ENCODE data around the gene SEC63.
"Not testable (repeated sequence)": the region's sequence is repeated elsewhere in the genome, so short reads cannot be mapped to it uniquely, and the experiment has no call there.

The SEC63 gene

DNA sequence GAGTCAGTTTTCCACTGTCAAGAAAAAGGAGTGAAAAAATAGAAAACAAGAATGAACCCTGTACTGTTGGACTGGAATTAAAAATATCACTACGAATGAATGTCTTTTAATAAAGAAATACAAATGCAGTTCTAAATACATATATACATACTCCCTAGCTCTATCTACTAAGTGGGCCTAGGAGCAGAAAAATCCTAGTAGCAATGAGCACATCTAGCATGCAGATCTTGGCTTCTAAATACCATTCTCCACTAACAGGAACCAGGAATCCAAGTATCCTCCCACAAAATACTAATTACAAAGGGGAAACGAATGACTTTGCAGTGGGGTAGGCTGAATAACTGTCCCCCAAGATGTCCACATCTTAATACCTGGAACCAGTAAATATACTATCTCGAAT, 25.4 kb downstream of the SEC63 start:
- no peak overlapping the region for H3K4me3 ChIP-seq (ENCODE audit: low read depth, low read length)
- TF ChIP-seq CTCF (IDR thresholded peaks at IDR 0.05; ENCODE audit: low read depth, low read length, missing control alignments) = no peak
- in situ Hi-C loops (cut with HindIII; ENCODE audit: low sequenced_read_pairs) = no loop called here
- DNase-seq (ENCODE audit: low read depth) = no peak

DNA sequence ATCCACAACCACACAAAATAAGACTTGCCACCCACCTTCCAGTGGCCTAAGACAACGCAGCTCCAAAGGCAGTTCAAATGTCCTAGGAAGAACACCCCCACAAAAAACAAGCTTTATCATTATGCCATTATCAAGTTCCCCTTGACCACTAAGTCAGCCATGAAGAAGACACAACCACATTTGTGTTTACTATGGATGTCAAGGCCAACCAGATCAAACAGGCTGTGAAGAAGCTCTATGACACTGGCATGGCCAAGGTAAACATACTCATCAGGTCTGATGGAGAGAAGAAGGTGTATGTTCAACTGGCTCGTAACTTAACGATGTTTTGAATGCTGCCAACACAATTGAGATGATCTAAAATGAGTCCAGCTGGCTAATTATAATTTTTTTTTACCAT, 26.1 kb downstream of the SEC63 start:
- TF ChIP-seq CTCF (IDR thresholded peaks at IDR 0.05; ENCODE audit: low read depth, low read length, missing control alignments) = no peak
- no peak overlapping the region for H3K4me3 ChIP-seq (ENCODE audit: low read depth, low read length)
- no peak for DNase-seq (ENCODE audit: low read depth)
- in situ Hi-C loops (cut with HindIII; ENCODE audit: low sequenced_read_pairs) = no loop called here

- TF ChIP-seq CTCF (IDR thresholded peaks at IDR 0.05; ENCODE audit: low read depth, low read length, missing control alignments) = no peak
- no peak for DNase-seq (ENCODE audit: low read depth)
- H3K4me3 ChIP-seq (ENCODE audit: low read depth, low read length) = no peak overlapping the region
- in situ Hi-C loops (cut with HindIII; ENCODE audit: low sequenced_read_pairs) = no loop called here
Measured at GRCh38 chr6:107928984-107929383, 29.0 kb downstream of the SEC63 start.

DNA sequence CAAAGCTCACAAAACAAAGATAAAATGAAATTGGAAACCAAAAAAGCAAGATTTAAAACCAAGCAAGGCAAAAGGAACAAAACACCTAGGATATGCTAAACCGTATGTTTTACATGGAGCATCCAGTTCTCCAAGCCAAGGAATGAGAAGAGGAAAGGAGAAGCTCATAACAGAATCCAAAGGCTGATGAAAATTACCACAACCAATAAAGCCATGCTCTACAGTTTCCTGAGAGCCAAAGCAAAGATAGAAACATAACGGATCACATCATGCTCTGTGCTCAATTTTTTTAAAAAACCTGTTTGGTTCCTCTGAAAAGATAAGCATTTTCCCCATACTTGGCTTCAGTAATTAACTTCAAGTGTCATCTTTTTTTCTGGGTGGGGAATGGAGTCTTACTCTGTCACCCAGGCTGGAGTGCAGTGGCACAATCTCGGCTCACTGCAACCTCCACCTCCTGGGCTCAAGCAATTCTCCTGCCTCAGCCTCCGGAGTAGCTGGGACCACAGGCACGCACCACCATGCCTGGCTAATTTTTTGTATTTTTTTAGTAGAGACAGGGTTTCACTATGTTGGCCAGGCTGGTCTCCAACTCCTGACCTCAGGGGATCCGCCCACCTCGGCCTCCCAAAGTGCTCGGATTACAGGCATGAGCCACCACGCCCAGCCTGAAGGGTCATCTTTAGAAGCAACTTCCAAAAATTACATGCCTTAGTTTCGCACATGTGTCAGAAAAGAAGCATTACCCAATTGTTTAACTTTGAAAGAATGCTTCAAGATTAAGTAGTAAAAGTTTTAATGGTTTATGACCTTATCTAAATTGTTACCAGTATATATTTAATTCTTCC, 31.1 kb downstream of the SEC63 start:
- in situ Hi-C loops (cut with HindIII; ENCODE audit: low sequenced_read_pairs); DNase-seq (ENCODE audit: low read depth): not testable (repeated sequence)

DNA sequence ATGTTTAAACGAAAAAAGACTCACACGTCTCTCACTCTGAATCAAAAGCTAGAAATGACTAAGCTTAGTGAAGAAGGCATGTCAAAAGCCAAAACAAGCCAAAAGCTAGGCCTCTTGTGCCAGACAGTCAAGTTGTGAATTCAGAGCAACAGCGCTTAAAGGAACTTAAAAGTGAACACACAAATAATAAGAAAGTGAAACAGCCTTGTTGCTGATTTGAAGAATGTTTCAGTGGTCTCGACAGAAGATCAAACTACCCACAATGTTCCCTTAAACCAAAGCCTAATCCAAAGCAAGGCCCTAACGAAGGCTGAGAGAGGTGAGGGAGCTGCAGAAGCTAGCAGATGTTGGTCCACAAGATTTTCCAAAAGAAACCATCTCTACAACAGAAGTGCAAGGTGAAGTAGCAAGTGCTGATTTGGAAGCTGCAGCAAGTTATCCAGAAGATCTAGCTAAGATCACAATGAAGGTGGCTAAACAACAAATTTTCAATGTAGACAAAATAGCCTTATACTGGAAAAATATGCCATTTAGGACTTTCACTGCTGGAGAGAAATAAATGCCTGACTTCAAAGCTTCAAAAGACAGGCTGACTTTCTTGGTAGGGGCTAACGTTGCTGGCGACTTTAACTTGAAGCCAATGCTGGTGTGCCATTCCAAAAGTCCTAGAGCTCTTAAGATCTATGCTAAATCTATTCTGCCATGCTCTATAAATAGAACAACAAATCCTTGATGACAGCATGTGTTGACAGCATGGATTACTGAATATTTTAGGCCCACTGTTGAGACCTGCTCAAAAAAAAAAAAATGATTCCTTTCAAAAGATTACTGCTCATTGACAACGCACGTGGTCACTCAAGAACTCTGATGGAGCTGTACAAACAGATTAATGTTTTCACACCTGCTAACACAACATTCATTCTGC, 40.3 kb downstream of the SEC63 start:
- H3K4me3 ChIP-seq (ENCODE audit: low read depth, low read length) = no peak overlapping the region
- DNase-seq (ENCODE audit: low read depth) = no peak
- in situ Hi-C loops (cut with HindIII; ENCODE audit: low sequenced_read_pairs) = no loop called here
- no peak for TF ChIP-seq CTCF (IDR thresholded peaks at IDR 0.05; ENCODE audit: low read depth, low read length, missing control alignments)

More for the DNA sequence above, 31.1 kb downstream of the SEC63 start:
- not testable (repeated sequence) for H3K4me3 ChIP-seq (ENCODE audit: low read depth, low read length)

DNA sequence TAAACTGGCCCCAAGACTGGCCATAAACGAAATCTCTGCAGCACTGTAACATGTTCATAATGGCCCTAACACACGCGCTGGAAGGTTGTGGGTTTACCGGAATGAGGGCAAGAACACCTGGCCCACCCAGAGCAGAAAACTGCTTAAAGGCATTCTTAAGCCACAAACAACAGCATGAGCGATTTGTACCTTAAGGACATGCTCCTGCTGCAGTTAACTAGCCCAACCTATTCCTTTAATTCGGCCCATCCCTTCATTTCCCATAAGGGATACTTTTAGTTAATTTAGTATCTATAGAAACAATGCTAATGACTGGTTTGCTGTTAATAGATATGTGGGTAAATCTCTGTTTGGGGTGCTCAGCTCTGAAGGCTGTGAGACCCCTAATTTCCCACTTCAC, 41.0 kb downstream of the SEC63 start:
- H3K4me3 ChIP-seq (ENCODE audit: low read depth, low read length); in situ Hi-C loops (cut with HindIII; ENCODE audit: low sequenced_read_pairs); DNase-seq (ENCODE audit: low read depth): not testable (repeated sequence)

- in situ Hi-C loops (cut with HindIII; ENCODE audit: low sequenced_read_pairs) = no loop called here
- no peak for DNase-seq (ENCODE audit: low read depth)
- no peak overlapping the region for H3K4me3 ChIP-seq (ENCODE audit: low read depth, low read length)
- TF ChIP-seq CTCF (IDR thresholded peaks at IDR 0.05; ENCODE audit: low read depth, low read length, missing control alignments) = no peak
Measured at GRCh38 chr6:107911692-107912091, 46.3 kb downstream of the SEC63 start.
